Renal pelvis (tissue), 12 donors: Measurements from ENCODE around the gene EMILIN1. TPM values are rescaled to one million over a fixed set of nuclear protein-coding genes. Genes with fewer than 3 reads are reported as not detected.

Experiments used
- DNase-seq: peaks from one replicate; pipeline ENCODE4 v3.0.0-alpha.2; 2013
- long read RNA-seq, 16 experiments: transcript quantifications; one replicate each; lab custom pipeline, GENCODE V29; 2026
- polyA plus RNA-seq, 3 donors: library from polyadenylated mRNA; unstranded; fragments of 120-200 nt; gene quantifications; one replicate each; pipeline ENCODE4 v1.2.1, GENCODE V29; 2013; ENCODE audit not compliant: insufficient read length in 3 of 3

The EMILIN1 gene
- 100 to 1,000 TPM in 2 of 3 donors, 10 to 100 TPM in 1; 70.9 to 135 (median 102) TPM for polyA plus RNA-seq
- long read RNA-seq, donor 1, transcript EMILIN1-201 (8 exons, 3,943 nt), result major isoform, 6 of 30 reads
- long read RNA-seq, donor 1, partial matches to known transcripts, result 24 of 30 reads
- long read RNA-seq, donor 1, other reads (novel, unspliced or antisense), result 0 of 30 reads
- long read RNA-seq, donor 2, transcript EMILIN1-201 (8 exons, 3,943 nt), result major isoform, 13 of 65 reads
- long read RNA-seq, donor 2, partial matches to known transcripts, result 52 of 65 reads
- long read RNA-seq, donor 2, other reads (novel, unspliced or antisense), result 0 of 65 reads
- long read RNA-seq, donor 3, transcript EMILIN1-201 (8 exons, 3,943 nt), result major isoform, 6 of 74 reads
- long read RNA-seq, donor 3, partial matches to known transcripts, result 68 of 74 reads
- long read RNA-seq, donor 3, other reads (novel, unspliced or antisense), result 0 of 74 reads
- long read RNA-seq, donor 4, transcript EMILIN1-201 (8 exons, 3,943 nt), result major isoform, 5 of 23 reads
- long read RNA-seq, donor 4, partial matches to known transcripts, result 17 of 23 reads
- long read RNA-seq, donor 4, other reads (novel, unspliced or antisense), result 0 of 23 reads
- long read RNA-seq, donor 5, partial matches to known transcripts, result 0 of 2 reads
- long read RNA-seq, donor 5, other reads (novel, unspliced or antisense), result 0 of 2 reads
- long read RNA-seq, donor 6, transcript EMILIN1-201 (8 exons, 3,943 nt), result major isoform, 8 of 34 reads
- long read RNA-seq, donor 6, partial matches to known transcripts, result 26 of 34 reads
- long read RNA-seq, donor 6, other reads (novel, unspliced or antisense), result 0 of 34 reads
- long read RNA-seq, donor 7, transcript EMILIN1-201 (8 exons, 3,943 nt), result major isoform, 12 of 45 reads
- long read RNA-seq, donor 7, partial matches to known transcripts, result 27 of 45 reads
- long read RNA-seq, donor 7, other reads (novel, unspliced or antisense), result 6 of 45 reads
- long read RNA-seq, donor 8, transcript EMILIN1-201 (8 exons, 3,943 nt), result major isoform, 9 of 70 reads
- long read RNA-seq, donor 8, partial matches to known transcripts, result 56 of 70 reads
- long read RNA-seq, donor 8, other reads (novel, unspliced or antisense), result 5 of 70 reads
- long read RNA-seq, donor 9, transcript EMILIN1-201 (8 exons, 3,943 nt), result major isoform, 8 of 79 reads
- long read RNA-seq, donor 9, partial matches to known transcripts, result 63 of 79 reads
- long read RNA-seq, donor 9, other reads (novel, unspliced or antisense), result 8 of 79 reads
- long read RNA-seq, donor 10, transcript EMILIN1-201 (8 exons, 3,943 nt), result major isoform, 7 of 60 reads
- long read RNA-seq, donor 10, partial matches to known transcripts, result 53 of 60 reads
- long read RNA-seq, donor 10, other reads (novel, unspliced or antisense), result 0 of 60 reads
- long read RNA-seq, donor 11, transcript EMILIN1-201 (8 exons, 3,943 nt), result major isoform, 5 of 31 reads
- long read RNA-seq, donor 11, partial matches to known transcripts, result 26 of 31 reads
- long read RNA-seq, donor 11, other reads (novel, unspliced or antisense), result 0 of 31 reads
- long read RNA-seq, donor 12, transcript EMILIN1-201 (8 exons, 3,943 nt), result major isoform, 11 of 67 reads
- long read RNA-seq, donor 12, partial matches to known transcripts, result 51 of 67 reads
- long read RNA-seq, donor 12, other reads (novel, unspliced or antisense), result 5 of 67 reads
- long read RNA-seq, donor 13, partial matches to known transcripts, result 0 of 1 reads
- long read RNA-seq, donor 13, other reads (novel, unspliced or antisense), result 0 of 1 reads
- long read RNA-seq, donor 14, result 0 reads
- long read RNA-seq, donor 15, transcript EMILIN1-201 (8 exons, 3,943 nt), result major isoform, 11 of 62 reads
- long read RNA-seq, donor 15, partial matches to known transcripts, result 39 of 62 reads
- long read RNA-seq, donor 15, other reads (novel, unspliced or antisense), result 12 of 62 reads
- long read RNA-seq, donor 16, transcript EMILIN1-201 (8 exons, 3,943 nt), result major isoform, 5 of 40 reads
- long read RNA-seq, donor 16, partial matches to known transcripts, result 35 of 40 reads
- long read RNA-seq, donor 16, other reads (novel, unspliced or antisense), result 0 of 40 reads

- peak; percentile 89 for DNase-seq
Observed at GRCh38 chr2:27078267-27079194, at the start of gene EMILIN1. Gene EMILIN1, plus strand, starts transcription at chr2:27078615. Its CDS starts 451 bp downstream, at chr2:27079066.

DNA sequence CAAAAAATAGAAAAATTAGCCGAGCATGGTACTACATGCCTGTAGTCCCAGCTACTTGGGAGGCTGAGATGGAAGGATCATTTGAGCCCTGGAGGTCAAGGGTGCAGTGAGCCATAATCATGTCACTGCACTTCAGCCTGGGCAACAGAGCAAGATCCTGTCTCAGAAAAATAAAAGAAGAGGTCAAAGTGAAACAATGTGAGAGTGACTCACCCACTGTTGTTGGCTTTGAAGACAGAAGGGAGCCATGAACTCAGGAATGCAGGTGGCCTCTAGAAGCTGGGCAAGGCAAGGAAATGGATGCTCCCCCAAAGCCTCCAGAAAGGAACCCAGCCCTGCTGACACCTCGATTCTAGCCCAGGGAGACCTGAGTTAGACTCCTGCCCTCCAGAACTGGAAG is 49.4 kb upstream of the EMILIN1 start:
- no peak for DNase-seq

- peak; percentile 78 for DNase-seq
Observed at GRCh38 chr2:27032495-27033252, 45.7 kb upstream of the EMILIN1 start, which contains the start of gene TMEM214. Gene TMEM214, plus strand, starts transcription at chr2:27032965. Its CDS starts 51 bp downstream, at chr2:27033016.

GRCh38 chr2:27033253-27033852 is 45.1 kb upstream of the EMILIN1 start:
- no peak for DNase-seq

DNA sequence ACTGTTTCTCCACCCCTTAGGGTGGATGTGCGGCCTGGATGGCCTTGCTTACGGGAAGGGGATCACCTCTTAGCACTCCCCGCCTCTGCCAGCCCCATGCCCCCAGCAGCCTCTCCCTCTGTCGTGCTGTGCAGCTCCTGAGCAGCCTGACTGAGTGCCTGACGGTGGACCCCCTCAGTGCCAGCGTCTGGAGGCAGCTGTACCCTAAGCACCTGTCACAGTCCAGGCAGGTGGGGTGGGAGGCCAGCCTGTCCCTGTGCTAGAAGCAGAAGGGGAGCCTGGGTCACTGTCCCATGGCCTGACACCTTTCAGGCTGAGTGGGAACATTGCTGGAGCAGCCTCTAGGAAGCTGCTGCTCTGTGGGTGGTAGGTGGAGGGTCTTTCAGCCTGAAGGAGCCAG is 40.4 kb upstream of the EMILIN1 start:
- DNase-seq, result no peak

GRCh38 chr2:27038631-27039339 is 39.6 kb upstream of the EMILIN1 start:
- DNase-seq, result no peak

- DNase-seq, result no peak
Observed at GRCh38 chr2:27039426-27039825, 39.0 kb upstream of the EMILIN1 start.

DNA sequence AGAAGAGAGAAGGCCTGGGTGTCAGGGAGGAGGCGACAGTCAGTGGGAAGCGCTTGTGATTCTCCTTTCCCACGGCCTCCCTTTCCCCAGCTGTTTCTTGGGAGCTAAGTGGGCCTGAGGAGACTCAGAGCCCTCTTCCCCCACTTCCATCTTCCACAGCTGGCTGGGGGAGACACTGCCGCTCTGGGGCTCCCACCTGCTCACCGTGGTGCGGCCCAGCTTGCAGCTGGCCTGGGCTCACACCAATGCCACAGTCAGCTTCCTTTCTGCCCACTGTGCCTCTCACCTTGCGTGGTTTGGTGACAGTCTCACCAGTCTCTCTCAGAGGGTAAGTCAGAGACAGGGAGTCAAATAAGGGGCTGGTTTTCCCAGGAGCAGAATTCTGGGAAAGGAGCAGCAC is 38.5 kb upstream of the EMILIN1 start:
- DNase-seq, result no peak

GRCh38 chr2:27040282-27040681 is 38.1 kb upstream of the EMILIN1 start:
- no peak for DNase-seq

DNA sequence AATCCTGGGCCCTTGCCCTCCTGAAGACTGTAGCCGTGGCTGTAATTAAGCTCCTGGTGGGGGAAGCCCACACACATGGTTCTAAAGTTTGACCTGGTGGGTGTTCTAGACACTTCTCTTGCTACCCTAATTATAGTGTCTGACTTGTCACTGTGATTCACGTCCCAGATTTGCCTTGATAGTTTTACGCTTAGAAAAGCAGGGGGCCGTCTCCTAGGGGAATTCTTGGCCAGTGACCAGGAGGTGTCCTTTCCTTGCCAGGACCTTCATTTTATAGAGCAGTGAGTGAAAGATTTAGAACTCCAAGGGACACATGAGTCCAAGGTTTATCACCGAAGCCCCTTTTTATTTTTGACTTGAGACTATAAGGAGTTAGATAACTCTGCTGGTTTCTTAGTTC is 36.7 kb upstream of the EMILIN1 start:
- DNase-seq, result peak; percentile 87

DNA sequence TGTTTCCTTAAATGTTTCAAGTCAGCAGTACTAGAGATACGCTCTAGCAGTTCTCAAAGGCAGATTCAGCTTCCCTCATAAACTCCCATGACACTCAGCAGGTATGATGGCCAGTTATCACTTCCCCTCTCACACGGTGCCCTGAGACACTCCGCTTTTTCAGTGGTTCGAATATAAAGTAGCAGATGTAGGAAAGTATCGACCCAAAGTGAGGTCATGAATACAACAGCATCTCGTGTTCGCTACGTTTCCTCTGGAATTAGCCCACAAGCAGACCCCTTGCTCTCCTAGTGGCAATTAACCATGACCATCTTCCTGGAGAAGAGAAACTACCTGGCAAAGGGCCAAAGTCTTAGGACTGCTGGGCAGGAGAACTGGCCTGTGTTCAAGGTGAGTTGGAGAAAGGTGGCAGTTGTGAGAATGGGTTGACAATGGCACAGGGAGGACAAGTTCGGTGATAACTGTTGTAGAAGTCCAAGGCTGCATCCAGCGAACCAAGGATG is 36.2 kb upstream of the EMILIN1 start:
- DNase-seq, result no peak

GRCh38 chr2:27042985-27043634 is 35.3 kb upstream of the EMILIN1 start:
- no peak for DNase-seq

- no peak for DNase-seq
Observed at GRCh38 chr2:27049422-27050280, 28.8 kb upstream of the EMILIN1 start.

DNA sequence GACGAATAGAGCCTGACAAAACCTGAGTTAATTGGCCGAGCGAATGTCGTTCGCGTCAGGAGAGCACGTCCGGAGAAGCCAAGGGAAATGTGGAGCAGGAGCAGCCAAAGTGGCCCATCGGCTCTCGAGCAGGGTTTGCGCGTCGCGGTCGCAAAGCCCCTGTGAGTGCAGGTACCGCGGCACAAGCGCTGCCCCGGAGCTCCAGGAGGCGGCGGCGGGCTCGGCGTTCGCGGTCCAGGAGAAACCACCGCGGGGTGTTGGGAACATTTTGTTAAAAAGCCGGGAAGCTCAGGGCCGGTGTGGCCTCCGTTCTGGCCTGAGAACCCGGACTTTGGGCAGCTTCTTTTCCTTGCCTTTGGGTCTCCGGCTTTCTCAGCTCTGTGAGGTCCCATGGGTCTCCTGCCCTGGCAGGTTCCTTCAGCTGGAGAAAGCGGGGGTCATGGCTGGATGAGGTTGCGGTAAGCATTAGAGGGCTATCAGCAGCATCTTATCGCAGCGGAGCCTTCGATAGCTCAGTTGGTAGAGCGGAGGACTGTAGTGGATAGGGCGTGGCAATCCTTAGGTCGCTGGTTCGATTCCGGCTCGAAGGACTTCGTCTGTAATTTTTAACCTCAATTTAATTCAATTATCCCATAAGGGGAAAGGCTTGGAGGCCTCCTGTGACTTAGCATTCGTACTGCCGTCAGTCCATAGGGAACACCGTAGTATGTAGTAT is 28.0 kb upstream of the EMILIN1 start:
- peak; percentile 94 for DNase-seq
